GM06990 (cell line): ENCODE measurements around the gene TNFRSF1A.

Experiments used
- DNase-seq: peaks from one replicate; pipeline ENCODE4 v3.0.0-alpha.2; 2011; ENCODE audit not compliant: insufficient read length; ENCODE audit errors: extremely low read depth
- H3K27me3 ChIP-seq: replicated peaks from 2 replicates; pipeline ENCODE4 v1.6.0; 2011; ENCODE audit warnings: low read length; ENCODE audit not compliant: control insufficient read depth, insufficient read depth
- H3K36me3 ChIP-seq: 2 replicates; pipeline ENCODE4 v1.5.1; 2011; ENCODE audit warnings: low read length; ENCODE audit not compliant: control insufficient read depth, insufficient read depth
- H3K4me3 ChIP-seq: replicated peaks from 2 replicates; pipeline ENCODE4 v1.5.1; 2011; ENCODE audit warnings: low read depth, mild to moderate bottlenecking, control low read depth, low read length
- TF ChIP-seq, protein P1 (sequence below): IDR thresholded peaks from 2 replicates; pipeline ENCODE4 v1.5.1; 2011; ENCODE audit warnings: low read length, control low read depth, mild to moderate bottlenecking, inconsistent platforms; ENCODE audit not compliant: insufficient read depth, poor library complexity, severe bottlenecking

TNFRSF1A gene

GRCh38 chr12:6355491-6356373 lies 13.9 kb upstream of the TNFRSF1A start:
- H3K27me3 ChIP-seq: no peaks in the 10 kb centered on the region; the same call in 1 of the 2 replicates
- no peak overlapping the region for H3K4me3 ChIP-seq
- DNase-seq: no peak
- no peaks in the 10 kb centered on the region for H3K36me3 ChIP-seq
- TF ChIP-seq, protein P1, sequence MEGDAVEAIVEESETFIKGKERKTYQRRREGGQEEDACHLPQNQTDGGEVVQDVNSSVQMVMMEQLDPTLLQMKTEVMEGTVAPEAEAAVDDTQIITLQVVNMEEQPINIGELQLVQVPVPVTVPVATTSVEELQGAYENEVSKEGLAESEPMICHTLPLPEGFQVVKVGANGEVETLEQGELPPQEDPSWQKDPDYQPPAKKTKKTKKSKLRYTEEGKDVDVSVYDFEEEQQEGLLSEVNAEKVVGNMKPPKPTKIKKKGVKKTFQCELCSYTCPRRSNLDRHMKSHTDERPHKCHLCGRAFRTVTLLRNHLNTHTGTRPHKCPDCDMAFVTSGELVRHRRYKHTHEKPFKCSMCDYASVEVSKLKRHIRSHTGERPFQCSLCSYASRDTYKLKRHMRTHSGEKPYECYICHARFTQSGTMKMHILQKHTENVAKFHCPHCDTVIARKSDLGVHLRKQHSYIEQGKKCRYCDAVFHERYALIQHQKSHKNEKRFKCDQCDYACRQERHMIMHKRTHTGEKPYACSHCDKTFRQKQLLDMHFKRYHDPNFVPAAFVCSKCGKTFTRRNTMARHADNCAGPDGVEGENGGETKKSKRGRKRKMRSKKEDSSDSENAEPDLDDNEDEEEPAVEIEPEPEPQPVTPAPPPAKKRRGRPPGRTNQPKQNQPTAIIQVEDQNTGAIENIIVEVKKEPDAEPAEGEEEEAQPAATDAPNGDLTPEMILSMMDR: peak; percentile 15

DNA sequence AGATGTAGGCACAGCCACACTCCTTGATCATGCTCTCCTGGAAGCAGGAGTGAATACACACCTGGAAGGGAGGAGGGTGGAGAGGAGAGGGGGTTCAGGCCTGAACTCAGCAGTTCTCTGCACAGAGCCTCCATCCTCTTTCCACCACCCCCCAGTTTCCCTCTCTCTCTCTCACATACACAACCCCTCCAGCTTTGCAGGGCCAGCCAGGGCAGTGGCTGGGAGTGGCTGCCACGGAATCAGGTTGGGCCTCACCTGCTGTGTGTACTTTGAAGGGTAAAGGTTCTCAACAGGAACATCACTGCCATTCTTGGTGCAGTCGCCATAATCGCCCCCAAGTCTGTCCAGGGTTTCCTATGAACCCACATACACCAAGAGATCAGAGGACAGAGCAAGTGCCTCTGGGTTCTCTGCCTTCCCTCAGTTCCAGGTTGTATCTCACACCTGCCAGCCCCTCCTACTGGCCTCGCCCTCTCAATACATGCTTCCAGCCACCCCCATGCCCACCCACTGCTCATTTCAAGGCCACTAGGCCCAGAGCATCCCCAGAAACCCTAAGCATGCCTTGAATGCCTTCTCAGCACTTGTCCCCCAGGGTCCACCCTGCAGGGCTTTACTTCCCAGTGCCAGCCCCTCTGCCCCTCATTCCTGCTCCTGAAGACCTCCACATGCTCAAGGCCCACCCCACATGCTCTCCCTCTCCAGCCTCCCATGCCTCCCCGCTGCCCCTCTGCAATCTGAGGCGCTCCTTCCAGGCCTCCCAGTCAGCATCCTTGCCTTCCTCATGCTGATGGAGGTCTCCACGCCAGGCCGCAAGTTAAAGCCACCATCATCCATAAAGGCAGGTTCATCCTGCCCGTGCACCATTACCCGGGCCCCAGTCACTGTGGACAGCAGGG lies 12.9 kb upstream of the TNFRSF1A start:
- no peaks in the 10 kb centered on the region for H3K36me3 ChIP-seq
- no peak for DNase-seq
- H3K27me3 ChIP-seq: no peaks in the 10 kb centered on the region; the same call in 1 of the 2 replicates
- TF ChIP-seq, protein P1: no peak
- no peak overlapping the region for H3K4me3 ChIP-seq

DNA sequence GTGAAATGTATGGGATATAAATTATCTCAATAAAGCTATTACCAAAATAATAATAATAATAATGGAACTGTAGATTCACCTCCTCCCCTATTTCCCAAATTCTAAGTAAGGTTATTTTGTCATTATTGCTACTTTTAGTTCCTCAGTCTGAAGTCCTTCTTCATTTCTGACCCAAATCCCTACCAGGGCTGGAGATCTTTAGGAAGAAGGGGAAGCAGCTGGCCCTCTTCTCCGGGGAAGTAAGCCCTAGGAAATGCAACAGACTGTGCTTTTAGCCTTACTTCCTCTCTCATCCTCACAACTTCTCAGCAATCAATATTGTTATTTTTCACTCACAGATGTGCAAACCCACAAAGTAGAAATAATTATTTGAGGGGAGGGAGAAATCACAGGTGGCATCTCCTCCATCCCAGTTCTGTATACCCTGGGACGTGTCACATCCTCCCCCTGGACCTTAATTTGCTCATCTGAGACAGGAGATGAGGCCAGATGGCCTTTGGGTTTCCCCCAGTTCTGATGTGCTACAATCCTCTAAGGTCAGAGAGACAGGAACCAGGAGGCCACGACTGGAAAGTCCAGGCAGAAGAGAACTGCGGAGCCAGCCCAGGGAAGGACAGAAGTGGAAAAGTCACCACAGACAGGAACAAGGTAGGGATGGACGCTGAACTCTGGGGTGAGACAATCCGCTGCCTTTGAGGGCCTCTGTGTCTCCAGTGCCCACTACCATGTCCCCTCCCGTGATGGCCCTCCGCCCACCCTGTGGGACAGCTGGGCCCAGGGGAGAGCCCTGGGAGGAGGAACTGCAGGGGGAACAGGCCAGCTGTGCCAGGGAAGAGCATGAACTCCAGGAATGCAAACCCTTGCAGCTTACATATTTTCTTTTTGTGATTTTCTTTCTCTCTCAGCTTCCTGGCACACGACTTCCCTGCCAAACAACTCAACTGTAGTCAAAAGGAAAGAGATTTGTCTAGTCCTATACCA lies 10.6 kb upstream of the TNFRSF1A start:
- TF ChIP-seq, protein P1: no peak
- no peak overlapping the region for H3K4me3 ChIP-seq
- no peaks in the 10 kb centered on the region; the same call in 1 of the 2 replicates for H3K27me3 ChIP-seq
- no peak for DNase-seq
- H3K36me3 ChIP-seq: no peaks in the 10 kb centered on the region

GRCh38 chr12:6351622-6352021 lies 9.7 kb upstream of the TNFRSF1A start:
- Histone ChIP-seq H3K27me3 (no peaks in the 10 kb centered on the region; the same call in 1 of the 2 replicates), H3K4me3 (no peak overlapping the region), H3K36me3 (no peaks in the 10 kb centered on the region)
- DNase-seq: no peak
- TF ChIP-seq, protein P1: no peak
